GM21390 (cell line): Measurements from ENCODE around the gene FBXL16.

ENCODE experiments used
- ATAC-seq: cut with Tn5 transposase; IDR thresholded peaks from one replicate; pipeline ENCODE4 v1.9.1; 2021; ENCODE audit not compliant: unreplicated experiment

Gene FBXL16

DNA sequence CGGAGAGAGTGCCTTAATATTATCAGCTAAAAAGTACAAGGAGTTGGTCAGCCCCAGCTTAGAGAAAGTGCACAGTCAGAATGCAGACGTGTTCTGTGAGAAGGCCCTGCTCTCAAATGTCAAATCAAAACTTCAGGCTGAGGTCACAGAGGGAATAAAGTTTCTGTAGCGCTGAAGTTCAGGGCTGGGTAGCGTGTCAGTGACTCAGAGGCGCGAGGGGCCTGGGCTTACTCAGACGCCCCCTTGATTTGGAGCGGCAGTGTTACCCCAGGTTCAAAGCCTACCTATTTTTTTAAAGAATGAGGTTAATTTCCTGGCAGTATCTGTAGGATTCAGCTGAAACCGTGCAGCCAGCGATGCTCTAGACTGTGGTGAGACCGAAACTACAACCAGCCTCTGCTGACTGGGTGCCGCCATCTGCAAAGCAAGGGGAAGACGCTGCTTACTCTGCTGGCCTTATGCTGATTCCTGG lies 30.4 kb upstream of the FBXL16 start:
- no peak for ATAC-seq

DNA sequence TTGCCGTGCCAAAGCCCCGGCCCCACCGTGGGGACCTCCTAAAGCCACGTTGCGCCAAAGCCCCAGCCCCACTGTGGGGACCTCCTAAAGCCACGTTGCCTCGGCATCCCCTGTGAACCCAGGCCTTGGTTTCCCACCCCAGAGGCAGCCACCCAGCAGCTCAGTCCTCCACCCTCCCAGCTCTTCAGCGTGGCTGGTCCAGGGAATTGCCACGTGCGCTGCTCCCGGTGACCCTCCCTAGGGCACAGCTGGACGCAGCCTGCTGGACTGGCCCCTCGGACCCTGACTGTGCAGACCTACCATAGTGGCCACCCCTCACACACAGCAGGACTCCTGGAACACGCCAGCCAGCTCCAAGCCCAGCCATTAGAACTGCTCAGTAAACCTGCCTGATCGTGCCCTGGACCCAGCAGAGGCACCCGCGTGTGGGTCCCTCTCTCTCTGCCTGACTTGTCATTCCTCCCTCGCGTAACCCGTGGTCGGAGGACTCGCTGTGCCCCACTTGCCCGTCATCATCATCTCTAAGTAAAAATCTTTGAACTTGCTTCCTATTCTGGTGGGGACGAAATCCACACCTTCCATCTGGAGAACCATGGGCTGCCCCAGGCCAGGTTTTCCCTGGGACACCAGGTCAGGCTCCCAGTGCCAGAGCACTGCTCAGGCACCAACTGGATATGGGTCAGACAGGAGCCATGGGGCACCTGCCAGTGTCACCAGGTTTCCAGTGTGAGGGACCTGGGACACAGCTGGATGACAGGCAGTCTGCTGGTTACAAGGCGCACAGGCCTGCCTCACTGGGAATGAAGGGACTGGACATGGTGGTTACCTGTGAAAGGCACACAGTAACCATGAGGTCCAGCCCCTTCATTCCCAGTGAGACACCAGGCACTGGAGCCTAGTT lies 29.6 kb upstream of the FBXL16 start:
- no peak for ATAC-seq

DNA sequence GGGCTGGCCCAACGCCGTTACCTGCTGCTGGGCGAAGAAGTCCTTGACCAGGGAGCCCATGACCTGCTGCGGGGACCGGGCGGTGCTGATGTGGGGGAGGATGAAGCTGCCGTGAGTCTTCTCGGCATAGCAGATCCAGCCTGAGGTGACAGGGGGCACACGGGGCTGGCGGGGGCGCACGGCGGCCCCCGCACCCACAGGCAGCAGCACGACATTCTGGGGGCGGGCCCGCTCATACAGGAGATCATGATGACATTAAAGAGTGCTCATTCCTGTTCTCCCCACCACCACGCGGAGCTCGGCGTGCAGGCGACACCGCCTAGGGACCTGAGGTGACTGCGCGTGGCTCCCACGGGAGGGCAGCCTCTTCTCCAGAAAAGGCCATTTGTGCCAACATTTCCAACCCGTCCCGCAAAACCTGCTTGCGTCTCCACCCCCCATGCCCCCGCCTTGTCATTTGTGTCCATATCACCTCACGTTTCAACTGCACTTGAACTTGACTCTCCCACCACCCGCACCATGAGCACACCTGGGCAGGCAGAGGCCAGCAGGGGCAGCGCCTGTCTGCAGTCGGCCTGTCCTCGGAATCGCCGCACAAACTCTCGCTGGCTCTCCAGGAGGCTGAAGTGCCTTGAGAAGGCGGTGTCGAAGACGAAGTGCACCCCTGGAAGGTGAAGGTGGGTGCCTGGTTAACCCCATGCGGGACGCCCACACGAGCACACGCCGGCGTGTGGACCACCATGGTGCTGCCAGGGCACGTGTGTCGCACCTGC lies 28.8 kb upstream of the FBXL16 start:
- ATAC-seq = no peak

DNA sequence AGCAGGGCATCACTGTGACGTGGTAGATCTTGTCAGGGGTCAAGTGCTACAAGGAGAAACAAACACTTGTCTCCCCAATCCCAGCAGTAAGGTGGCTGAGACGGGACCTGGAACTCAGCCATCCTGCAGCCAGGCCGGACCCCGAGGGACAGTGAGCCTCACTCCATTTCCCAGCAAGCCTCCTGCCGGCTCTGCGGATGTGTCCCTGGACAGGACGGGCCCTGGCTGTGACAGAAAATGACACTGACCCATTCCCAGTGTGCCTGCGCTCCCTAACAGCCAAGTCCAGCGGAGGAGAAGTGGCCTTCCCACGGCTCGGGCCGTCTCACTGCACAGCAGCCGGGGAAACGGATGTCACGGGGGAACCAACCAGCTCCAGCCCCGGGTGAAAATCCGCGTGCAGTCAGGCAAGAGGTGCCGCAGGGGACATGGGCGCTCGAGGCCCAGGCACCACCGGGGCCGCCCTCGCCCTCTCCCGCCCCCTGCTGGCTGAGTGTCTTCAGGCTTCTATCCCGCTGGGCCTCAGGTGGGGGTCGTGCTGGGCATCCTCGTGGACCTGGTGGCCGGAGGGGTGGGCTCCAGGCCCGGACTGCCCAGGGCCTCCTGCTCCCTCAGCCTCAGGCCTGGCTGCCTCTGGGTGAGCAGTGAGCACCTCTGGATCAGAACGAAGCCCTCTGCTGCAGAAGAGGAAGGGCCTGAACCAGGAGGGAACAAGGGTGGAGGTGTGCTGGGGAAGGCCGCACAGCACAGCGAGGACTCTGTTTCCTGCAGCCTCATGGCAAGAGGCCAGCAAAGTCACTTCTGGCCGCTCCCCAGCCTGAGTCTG lies 28.0 kb upstream of the FBXL16 start:
- ATAC-seq = no peak

DNA sequence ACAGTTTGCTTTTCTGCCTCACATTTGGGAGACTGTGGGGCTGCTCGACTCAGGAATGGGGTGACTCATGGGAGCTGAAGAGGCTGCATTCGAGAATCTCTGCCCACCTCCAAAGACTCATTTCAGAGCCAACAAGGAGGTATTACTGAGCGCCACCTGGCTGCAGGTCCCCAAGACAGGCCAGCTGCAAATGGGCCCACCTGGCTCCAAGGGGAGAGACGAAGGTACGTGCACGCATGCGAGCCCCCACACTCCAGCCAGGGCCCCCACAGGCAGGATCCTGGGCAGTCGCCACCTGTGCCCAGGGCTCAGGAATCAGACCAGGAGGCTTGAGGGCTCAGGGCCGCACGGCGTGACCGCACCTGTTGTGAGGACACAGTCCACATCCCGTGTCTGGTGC lies 27.3 kb upstream of the FBXL16 start:
- ATAC-seq = no peak

DNA sequence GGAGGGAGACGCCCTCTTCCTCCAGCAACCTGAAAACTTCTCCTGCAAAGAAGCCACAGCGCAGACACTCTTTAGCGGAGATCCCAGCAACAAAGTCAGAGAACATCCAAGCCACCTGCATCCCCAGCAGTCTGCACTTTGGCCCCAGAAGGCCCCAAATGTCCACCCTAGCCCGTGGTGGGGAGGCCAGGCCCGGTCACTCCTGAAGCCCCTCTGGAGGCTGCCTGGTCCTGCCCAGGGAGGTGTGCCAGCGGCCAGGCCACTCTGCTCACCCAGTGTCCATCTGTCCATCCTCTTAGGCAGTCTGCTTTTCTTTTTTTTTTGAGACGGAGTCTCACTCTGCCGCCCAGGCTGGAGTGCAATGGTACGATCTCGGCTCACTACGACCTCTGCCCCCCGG lies 26.7 kb upstream of the FBXL16 start:
- ATAC-seq = no peak

DNA sequence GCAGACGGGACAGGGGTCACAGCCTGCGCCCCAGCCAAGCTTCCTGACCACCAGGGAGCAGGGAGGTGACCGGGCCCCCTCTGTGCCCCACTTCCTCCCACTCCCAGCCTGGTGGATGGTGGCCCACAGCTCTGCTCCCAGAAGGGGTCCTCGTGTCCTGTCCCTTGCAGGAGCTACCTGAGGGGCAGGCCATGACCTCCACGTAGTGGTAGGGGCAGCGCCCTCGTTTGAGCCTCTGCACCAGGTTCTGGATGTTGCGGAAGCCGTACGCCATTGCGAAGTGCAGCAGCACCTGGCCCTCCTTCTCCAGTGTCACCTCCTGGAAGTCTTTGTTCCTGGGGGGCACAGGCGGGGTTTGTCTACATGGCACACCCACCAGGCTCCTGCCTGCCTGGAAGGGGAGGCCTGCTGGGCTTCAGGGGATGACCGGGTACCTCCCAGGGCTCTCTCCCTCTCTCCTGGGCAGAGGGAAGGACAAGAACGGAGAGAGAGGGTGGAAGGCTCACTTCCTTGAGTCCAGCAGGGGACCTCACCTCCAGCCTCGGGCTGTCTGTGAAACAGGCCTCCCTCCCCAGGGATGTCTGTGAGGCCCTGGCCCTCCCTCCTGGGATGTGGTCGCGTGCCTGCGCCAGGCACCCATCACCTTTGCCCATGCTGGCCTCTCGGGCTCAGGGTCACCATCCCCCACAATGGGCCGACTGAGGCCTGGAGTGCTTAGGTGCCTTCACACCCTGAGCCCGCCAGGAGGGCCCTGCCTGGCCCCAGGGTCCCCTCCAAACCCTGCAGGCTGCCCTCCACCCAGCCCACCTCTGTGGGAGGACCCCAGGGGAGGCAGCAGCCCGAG lies 25.3 kb upstream of the FBXL16 start:
- ATAC-seq = no peak

DNA sequence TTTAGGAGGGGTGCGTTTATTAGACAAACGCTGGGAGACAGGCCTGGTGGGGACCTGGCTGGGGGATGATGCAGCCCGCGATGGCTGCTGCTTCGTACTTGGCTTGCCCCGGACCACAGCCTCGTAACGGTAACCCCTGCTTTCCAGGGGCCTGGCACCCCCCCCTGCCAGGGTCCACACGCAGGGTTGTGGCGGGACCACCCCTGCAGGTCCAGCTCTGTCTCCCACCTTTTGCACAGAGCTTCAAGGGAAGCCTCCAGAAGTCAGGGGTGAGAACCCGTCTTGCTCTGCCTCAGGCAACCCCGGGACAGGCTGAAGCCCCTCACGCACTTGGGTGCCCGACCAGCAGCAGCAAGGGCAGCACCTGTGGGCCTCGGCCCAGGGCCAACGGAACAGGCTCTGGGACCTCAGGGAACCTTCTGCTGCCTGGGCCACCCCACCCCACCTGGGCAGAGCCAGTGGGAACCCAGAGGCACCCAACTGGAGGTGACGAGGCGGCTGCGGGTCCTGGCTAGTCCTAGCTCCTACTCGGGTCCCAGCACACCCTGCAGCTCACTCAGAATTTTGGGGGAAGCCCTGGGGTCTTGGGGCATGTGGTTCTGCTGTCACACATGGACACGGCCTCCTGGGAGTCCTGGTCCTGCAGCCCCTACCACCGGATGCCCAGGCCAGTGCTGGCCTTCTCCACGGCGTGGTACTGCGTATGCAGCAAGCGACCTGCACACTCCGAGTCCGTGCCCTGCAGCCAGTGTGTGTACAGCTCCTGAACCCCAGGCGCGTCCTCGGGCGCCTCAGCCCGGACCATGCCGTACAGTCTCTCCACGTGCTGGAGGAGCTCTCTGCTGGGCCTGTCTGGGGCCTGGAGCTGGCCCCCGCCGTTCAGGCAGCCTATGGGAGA lies 24.4 kb upstream of the FBXL16 start:
- no peak for ATAC-seq

DNA sequence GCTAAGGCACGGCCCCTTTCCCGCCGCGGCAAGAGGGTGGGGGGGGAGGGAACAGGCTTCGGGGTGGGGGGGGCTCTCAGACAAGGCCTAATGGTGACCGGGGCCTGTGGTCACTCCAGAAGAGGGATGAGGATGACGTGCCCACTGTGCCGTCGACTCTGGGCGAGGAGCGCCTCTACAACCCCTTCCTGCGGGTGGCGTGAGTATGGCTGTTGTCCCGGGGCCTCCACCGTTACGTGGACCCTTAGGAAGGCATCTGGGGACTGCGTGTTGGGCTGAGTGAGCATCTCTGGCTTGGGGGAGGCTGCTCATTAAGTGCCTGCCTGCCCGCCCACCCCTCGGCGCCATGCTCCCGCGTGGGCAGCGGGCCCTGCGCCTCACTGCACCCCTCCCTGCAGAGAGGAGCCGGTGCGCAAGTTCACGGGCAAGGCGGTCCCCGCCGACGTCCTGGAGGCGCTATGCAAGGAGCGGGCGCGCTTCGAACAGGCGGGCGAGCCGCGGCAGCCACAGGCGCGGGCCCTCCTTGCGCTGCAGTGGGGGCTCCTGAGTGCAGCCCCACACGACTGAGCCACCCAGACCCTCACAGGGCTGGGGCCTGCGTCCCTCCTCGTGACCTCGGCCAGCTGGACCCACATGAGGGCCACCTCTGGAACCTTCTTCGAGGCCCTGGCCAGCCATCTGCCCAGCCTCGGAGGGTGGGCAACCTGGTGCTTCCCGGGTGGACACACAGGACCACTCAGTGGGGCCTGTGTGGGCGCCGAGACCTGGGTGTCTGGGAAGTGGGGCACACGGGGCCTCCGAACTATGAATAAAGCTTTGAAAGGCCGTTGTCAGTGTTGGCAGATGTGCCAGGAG lies 23.5 kb upstream of the FBXL16 start:
- ATAC-seq = no peak

DNA sequence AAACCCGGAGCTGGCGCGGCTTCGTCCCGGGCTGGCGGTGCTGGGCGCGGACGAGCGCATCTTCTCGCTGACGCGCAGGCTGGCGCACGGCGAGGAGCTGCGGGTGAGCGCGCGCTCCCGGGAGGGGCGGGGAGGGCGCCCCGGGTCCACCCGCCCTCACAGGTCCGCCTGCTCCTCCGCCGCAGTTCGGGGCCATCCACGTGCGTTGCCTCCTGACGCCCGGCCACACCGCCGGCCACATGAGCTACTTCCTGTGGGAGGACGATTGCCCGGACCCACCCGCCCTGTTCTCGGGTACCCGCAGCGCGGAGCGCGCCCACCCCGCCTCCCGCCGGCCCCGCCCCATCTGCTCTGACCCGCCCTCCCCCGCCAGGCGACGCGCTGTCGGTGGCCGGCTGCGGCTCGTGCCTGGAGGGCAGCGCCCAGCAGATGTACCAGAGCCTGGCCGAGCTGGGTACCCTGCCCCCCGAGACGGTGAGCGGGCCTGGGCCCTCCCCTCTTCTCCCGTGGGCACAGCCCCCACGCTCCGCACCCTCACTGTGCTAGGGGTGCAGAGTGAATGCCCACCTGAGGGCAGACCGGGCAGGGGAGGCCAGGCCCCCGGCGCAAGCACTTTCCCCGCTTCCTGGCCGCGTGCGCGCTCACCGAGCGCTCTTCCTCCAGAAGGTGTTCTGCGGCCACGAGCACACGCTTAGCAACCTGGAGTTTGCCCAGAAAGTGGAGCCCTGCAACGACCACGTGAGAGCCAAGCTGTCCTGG lies 22.7 kb upstream of the FBXL16 start:
- no peak for ATAC-seq

DNA sequence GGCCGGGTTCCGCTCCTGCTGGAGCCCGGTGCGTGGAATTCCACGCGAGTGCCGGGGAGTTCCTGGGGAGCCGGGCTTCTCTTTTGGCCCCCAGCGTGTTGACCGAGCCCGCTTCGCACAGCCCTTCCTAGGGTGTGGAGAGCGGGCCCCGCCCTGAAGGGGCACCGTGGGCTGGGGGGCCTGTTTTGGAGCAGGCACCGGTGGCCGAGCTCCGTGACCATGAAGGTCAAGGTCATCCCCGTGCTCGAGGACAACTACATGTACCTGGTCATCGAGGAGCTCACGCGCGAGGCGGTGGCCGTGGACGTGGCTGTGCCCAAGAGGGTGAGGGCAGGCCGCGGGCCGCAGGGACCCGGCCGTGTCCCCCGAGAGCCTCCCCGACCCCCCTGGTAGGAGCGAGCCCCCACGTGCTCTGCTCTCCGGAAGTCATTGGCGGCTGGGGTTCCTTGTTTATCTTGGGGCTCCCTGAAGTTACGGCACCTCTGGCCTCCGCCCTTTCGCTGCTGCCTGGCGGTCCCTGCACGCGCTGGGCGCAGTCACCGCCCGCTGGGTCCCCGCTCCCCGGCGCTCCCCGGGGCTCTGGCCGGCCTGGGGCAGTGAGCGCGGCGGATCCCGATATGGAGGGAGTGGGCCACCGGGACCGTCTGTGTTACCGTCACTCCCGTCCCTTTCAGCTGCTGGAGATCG lies 21.8 kb upstream of the FBXL16 start:
- no peak for ATAC-seq

DNA sequence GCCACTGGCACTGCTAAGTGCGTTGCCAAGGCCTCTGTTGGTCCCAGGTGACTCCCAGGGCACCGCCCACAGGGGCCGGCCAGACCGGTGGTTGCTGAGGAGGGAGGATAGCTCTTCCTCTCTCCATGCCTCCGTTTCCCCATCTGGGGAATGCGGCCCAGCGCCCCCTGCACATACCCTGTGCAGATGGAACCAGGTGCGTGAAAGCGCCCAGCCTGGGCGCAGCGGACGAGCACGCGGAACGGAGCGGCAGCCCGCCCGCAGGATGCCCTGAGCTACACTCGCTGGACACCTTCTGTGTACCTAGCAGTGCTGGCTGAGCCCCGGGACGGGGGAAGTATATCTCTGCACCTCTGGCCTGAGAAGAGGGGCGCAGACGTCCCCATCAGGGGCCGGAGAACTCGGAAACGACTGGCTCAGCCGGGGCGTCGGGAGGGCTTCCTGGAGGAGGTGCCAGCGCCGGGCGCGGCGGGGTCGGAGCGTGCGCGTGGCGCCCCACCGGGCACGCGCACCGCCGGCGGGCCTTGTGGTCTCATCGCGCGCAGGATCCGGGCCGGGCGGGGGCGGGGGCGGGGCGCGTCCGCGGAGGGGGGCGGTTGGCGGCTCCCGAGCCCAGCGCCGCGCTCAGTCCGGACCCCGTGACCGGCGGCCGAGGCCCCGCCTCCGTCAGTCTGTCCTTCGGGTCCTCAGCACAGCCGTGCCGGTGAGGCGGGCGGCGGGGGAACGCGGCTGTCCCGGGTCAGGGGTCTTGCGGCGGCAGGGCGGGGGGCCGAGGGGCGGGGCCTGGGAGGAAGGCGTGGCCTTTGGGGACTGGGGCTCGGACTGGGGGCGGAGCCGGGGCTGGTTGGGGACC lies 21.1 kb upstream of the FBXL16 start, which contains the start of the genes CCDC78 and HAGHL:
Gene CCDC78 (minus strand): TSS at position 6 of the 853 bp plus-strand sequence. CDS start 76 bp downstream, outside the sequence.
Gene HAGHL (plus strand): TSS at position 669 of the 853 bp plus-strand sequence. CDS start 404 bp downstream, outside the sequence.
- no peak for ATAC-seq

DNA sequence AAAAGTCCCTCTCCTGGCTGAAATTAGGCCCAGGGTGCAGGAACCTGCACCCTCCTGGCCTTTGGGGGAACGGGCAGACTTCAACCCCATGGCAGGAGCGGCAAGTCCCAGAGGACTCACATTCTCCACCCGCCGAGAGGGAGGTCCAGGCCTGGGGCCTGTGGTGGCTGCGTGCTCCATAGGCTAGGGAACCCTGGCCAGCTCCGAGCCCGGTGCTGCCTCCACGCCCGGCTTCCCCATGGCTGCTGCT lies 20.5 kb upstream of the FBXL16 start:
- ATAC-seq = no peak

DNA sequence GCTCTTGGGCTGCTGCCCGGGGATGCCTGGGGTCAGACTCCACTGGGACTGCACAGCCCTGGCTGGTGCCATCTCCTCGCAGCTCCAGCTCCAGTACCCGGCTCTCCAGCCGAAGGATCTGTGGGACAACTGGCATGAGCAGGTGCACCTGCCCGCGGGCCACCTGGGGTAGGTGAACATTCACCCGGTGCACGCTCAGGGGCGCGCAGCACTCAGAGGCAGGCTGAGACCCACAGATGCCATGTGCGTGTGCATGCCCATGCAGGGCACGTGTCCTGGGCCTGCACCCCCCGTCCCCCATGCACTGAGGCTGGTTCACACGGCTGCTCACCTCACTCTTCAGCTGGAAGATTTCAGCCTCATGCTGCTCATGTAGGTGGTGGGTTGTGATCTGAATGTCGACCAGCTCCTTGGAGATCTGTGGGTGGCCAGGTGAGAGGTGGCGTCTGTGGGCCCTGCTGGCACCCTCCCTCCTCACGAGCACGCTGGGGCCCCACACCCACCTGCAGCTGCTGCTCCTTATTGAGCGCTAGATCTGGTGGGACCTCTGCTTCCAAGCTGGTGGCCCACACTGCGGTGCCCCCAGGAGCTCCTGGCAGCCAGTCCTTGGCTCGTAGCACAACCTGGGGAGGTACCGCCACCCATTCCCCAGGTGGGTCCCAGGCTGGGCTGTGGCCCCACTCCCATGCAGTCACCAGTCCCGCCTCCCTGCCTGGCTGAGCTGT lies 20.0 kb upstream of the FBXL16 start:
- no peak for ATAC-seq

DNA sequence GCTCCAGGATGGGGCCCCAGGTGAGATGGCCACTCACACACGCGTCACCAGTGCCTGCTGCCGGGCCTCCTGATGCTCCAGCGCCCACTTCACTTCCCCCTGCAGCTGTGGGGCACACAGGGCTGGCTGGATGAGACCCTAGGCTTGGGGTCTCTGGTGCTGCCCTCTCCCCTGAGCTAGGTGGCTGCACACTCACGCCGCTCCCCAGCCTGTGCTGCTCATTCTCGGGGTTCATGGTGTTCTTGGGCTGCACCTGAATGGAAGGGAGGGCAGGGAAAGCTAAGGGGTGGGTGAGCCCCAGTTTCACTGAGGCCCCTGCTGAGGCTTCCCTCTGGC lies 19.4 kb upstream of the FBXL16 start:
- no peak for ATAC-seq
